ENCODE data around the gene PTPRD.

The PTPRD gene

GRCh38 chr9:9177081-9177480 lies 1435.7 kb downstream of the PTPRD start:
- H4K20me1 ChIP-seq (ENCODE audit: insufficient read depth, low read length, poor library complexity, severe bottlenecking): no peaks in the 10 kb centered on the region
- H3K79me2 ChIP-seq (ENCODE audit: insufficient read depth, low read length): no peaks in the 10 kb centered on the region
- H2AFZ ChIP-seq (ENCODE audit: low read length): no peak overlapping the region
- no peaks in the 10 kb centered on the region for H3K4me1 ChIP-seq (ENCODE audit: insufficient read depth, low read length, poor library complexity, severe bottlenecking)
- no peaks in the 10 kb centered on the region for H3K27me3 ChIP-seq (ENCODE audit: insufficient read depth, low read length, poor library complexity, severe bottlenecking)
- no peaks in the 10 kb centered on the region for H3K9me3 ChIP-seq (ENCODE audit: insufficient read depth, low read depth, low read length)
- H3K4me3 ChIP-seq (ENCODE audit: low read length, poor library complexity, severe bottlenecking): no peak overlapping the region
- H3K9ac ChIP-seq (ENCODE audit: low read depth, low read length, poor library complexity, severe bottlenecking): no peak overlapping the region
- H3K4me2 ChIP-seq (ENCODE audit: low read depth, low read length, poor library complexity, severe bottlenecking): no peak overlapping the region
- no peaks in the 10 kb centered on the region for H3F3A ChIP-seq (ENCODE audit: low read depth)
- no peaks in the 10 kb centered on the region for H3K36me3 ChIP-seq (ENCODE audit: insufficient read depth, low read length)
- TF ChIP-seq CTCF (conservative IDR thresholded peaks at IDR 0.05; ENCODE audit: low read length): no peak
- no peak for TF ChIP-seq EZH2phosphoT487 (IDR thresholded peaks at IDR 0.05; ENCODE audit: borderline replicate concordance)
- H3K9me2 ChIP-seq (replicated peaks; ENCODE audit: low read depth, low read length): no peaks in the 10 kb centered on the region

- no peak overlapping the region for H3K4me2 ChIP-seq (ENCODE audit: low read depth, low read length, poor library complexity, severe bottlenecking)
- no peak for TF ChIP-seq CTCF (conservative IDR thresholded peaks at IDR 0.05; ENCODE audit: low read length)
- no peak for TF ChIP-seq EZH2phosphoT487 (IDR thresholded peaks at IDR 0.05; ENCODE audit: borderline replicate concordance)
- H3K36me3 ChIP-seq (ENCODE audit: insufficient read depth, low read length): no peaks in the 10 kb centered on the region
- H3K4me1 ChIP-seq (ENCODE audit: insufficient read depth, low read length, poor library complexity, severe bottlenecking): no peaks in the 10 kb centered on the region
- H3K27me3 ChIP-seq (ENCODE audit: insufficient read depth, low read length, poor library complexity, severe bottlenecking): no peaks in the 10 kb centered on the region
- no peaks in the 10 kb centered on the region for H4K20me1 ChIP-seq (ENCODE audit: insufficient read depth, low read length, poor library complexity, severe bottlenecking)
- no peaks in the 10 kb centered on the region for H3K9me3 ChIP-seq (ENCODE audit: insufficient read depth, low read depth, low read length)
- no peak overlapping the region for H2AFZ ChIP-seq (ENCODE audit: low read length)
- H3F3A ChIP-seq (ENCODE audit: low read depth): no peaks in the 10 kb centered on the region
- H3K9me2 ChIP-seq (replicated peaks; ENCODE audit: low read depth, low read length): no peaks in the 10 kb centered on the region
- H3K4me3 ChIP-seq (ENCODE audit: low read length, poor library complexity, severe bottlenecking): no peak overlapping the region
- no peaks in the 10 kb centered on the region for H3K79me2 ChIP-seq (ENCODE audit: insufficient read depth, low read length)
- H3K9ac ChIP-seq (ENCODE audit: low read depth, low read length, poor library complexity, severe bottlenecking): no peak overlapping the region
Measured at GRCh38 chr9:9174358-9174757, 1438.4 kb downstream of the PTPRD start.

GRCh38 chr9:9173264-9173663 lies 1439.5 kb downstream of the PTPRD start:
- no peak overlapping the region for H3K4me3 ChIP-seq (ENCODE audit: low read length, poor library complexity, severe bottlenecking)
- no peak overlapping the region for H2AFZ ChIP-seq (ENCODE audit: low read length)
- H3K27me3 ChIP-seq (ENCODE audit: insufficient read depth, low read length, poor library complexity, severe bottlenecking): no peaks in the 10 kb centered on the region
- H3K9me3 ChIP-seq (ENCODE audit: insufficient read depth, low read depth, low read length): no peaks in the 10 kb centered on the region
- no peak overlapping the region for H3K4me2 ChIP-seq (ENCODE audit: low read depth, low read length, poor library complexity, severe bottlenecking)
- no peak for TF ChIP-seq CTCF (conservative IDR thresholded peaks at IDR 0.05; ENCODE audit: low read length)
- no peak for TF ChIP-seq EZH2phosphoT487 (IDR thresholded peaks at IDR 0.05; ENCODE audit: borderline replicate concordance)
- no peaks in the 10 kb centered on the region for H3K9me2 ChIP-seq (replicated peaks; ENCODE audit: low read depth, low read length)
- H4K20me1 ChIP-seq (ENCODE audit: insufficient read depth, low read length, poor library complexity, severe bottlenecking): no peaks in the 10 kb centered on the region
- H3K9ac ChIP-seq (ENCODE audit: low read depth, low read length, poor library complexity, severe bottlenecking): no peak overlapping the region
- H3K4me1 ChIP-seq (ENCODE audit: insufficient read depth, low read length, poor library complexity, severe bottlenecking): no peaks in the 10 kb centered on the region
- no peaks in the 10 kb centered on the region for H3K79me2 ChIP-seq (ENCODE audit: insufficient read depth, low read length)
- H3F3A ChIP-seq (ENCODE audit: low read depth): no peaks in the 10 kb centered on the region
- no peaks in the 10 kb centered on the region for H3K36me3 ChIP-seq (ENCODE audit: insufficient read depth, low read length)

Measured in Loucy (cell line).